Endothelial cell of umbilical vein (primary cell): ENCODE data around the gene TM9SF3. TPM values are rescaled to one million over a fixed set of nuclear protein-coding genes. Genes with fewer than 3 reads are reported as not detected.
"Not testable (repeated sequence)": the region's sequence is repeated elsewhere in the genome, so short reads cannot be mapped to it uniquely, and the experiment has no call there.

Experiments
- BruUV-seq: library from RNA; stranded (reverse); fragments of 400-500 nt; replicated peaks from 2 replicates; lab custom pipeline; 2021; lab: Mats Ljungman, UMichigan
- CTCF ChIA-PET: fragments of 300-600, 350-600 bp; sonication (Branson Sonifier 250); formaldehyde crosslinking; loops from one replicate; lab custom pipeline; 2021; ENCODE audit warnings: antibody characterized with exemption, inconsistent platforms; lab: Charles Lee
- POLR2A ChIA-PET: fragments of 300-600, 350-600 bp; sonication (Branson Sonifier 250); formaldehyde crosslinking; loops from one replicate; lab custom pipeline; 2021; ENCODE audit warnings: antibody characterized with exemption, inconsistent platforms; lab: Charles Lee
- DNase-seq: peaks from one replicate; pipeline ENCODE4 v3.0.0-alpha.2; 2011; ENCODE audit warnings: low read depth, low spot score
- FAIRE-seq: peaks from 2 replicates; lab custom pipeline; 2011; peaks lifted over from hg19 to GRCh38; lab: Jason Lieb, UNC
- H2AFZ ChIP-seq: 2 replicates; pipeline ENCODE4 v1.6.0; 2012; ENCODE audit warnings: low read depth, low read length, control low read depth, inconsistent platforms
- H3K27ac ChIP-seq: 2 replicates; pipeline ENCODE4 v1.5.1; 2011; ENCODE audit warnings: low read depth, mild to moderate bottlenecking, control low read depth, low read length, moderate library complexity; ENCODE audit not compliant: insufficient read depth
- H3K27me3 ChIP-seq, 2 experiments: 2 replicates each; pipeline versions ENCODE4 v1.6.0 to v1.6.1; 2011; ENCODE audit warnings: low read length in 2 of 2, mixed read lengths in 1 of 2; ENCODE audit not compliant: control insufficient read depth in 2 of 2, insufficient read depth in 2 of 2
- H3K36me3 ChIP-seq, 2 experiments: 2 replicates in 1 of 2; 3 replicates in 1 of 2; pipeline ENCODE4 v1.5.1; 2011; ENCODE audit warnings: low read length in 2 of 2, mild to moderate bottlenecking in 1 of 2, moderate library complexity in 1 of 2; ENCODE audit not compliant: control insufficient read depth in 2 of 2, insufficient read depth in 2 of 2; ENCODE audit errors: extremely low read depth in 1 of 2
- H3K4me1 ChIP-seq: 3 replicates; pipeline ENCODE4 v1.5.1; 2011; ENCODE audit warnings: mild to moderate bottlenecking, low read length; ENCODE audit not compliant: control insufficient read depth, insufficient read depth; ENCODE audit errors: extremely low read depth
- H3K4me2 ChIP-seq: 2 replicates; pipeline ENCODE4 v1.6.1; 2011; ENCODE audit warnings: low read length, control low read depth, mixed read lengths; ENCODE audit not compliant: insufficient read depth
- H3K4me3 ChIP-seq, 3 experiments: fragments of 200-600 bp in 1 of 3; sonication (generic), shearing (Covaris generic) in 1 of 3; replicated peaks in 1 of 3; 2 replicates each; pipeline ENCODE4 v1.5.1; 2011 to 2016; ENCODE audit warnings: control low read depth in 3 of 3, low read length in 3 of 3, mild to moderate bottlenecking in 2 of 3, inconsistent platforms in 1 of 3, low read depth in 1 of 3, moderate library complexity in 1 of 3; ENCODE audit not compliant: insufficient read depth in 1 of 3
- H3K79me2 ChIP-seq: 2 replicates; pipeline ENCODE4 v1.6.0; 2012; ENCODE audit warnings: low read length, inconsistent platforms; ENCODE audit not compliant: control insufficient read depth, insufficient read depth
- H3K9ac ChIP-seq: replicated peaks from 2 replicates; pipeline ENCODE3; 2011; ENCODE audit warnings: low read length, control low read depth; ENCODE audit not compliant: insufficient read depth; ENCODE audit errors: extremely low read depth
- H3K9me1 ChIP-seq: replicated peaks from 3 replicates; pipeline ENCODE4 v1.6.0; 2011; ENCODE audit warnings: mild to moderate bottlenecking, low read length; ENCODE audit not compliant: control insufficient read depth, insufficient read depth; ENCODE audit errors: extremely low read depth
- H3K9me3 ChIP-seq: replicated peaks from 2 replicates; pipeline ENCODE4 v1.5.1; 2012; ENCODE audit warnings: low read length, inconsistent platforms; ENCODE audit not compliant: control insufficient read depth, insufficient read depth
- H4K20me1 ChIP-seq: replicated peaks from 2 replicates; pipeline ENCODE3; 2011; ENCODE audit warnings: mild to moderate bottlenecking, low read length; ENCODE audit not compliant: control insufficient read depth, insufficient read depth; ENCODE audit errors: extremely low read depth
- CTCF ChIP-seq, 2 donors: IDR thresholded peaks; 1 replicate in 1 of 2; 2 replicates in 1 of 2; pipeline ENCODE4 v1.5.1; 2011; ENCODE audit warnings: low read length in 2 of 2, mild to moderate bottlenecking in 2 of 2, moderate library complexity in 2 of 2, control low read depth in 1 of 2, inconsistent platforms in 1 of 2, low read depth in 1 of 2; ENCODE audit not compliant: insufficient read depth in 1 of 2; ENCODE audit errors: extremely low read depth in 1 of 2
- EZH2 ChIP-seq: IDR thresholded peaks from 2 replicates; pipeline ENCODE4 v1.6.1; 2012; ENCODE audit warnings: borderline replicate concordance, low read depth, mild to moderate bottlenecking, moderate library complexity, low read length, inconsistent platforms; ENCODE audit not compliant: severe bottlenecking
- FOS ChIP-seq: IDR thresholded peaks from 2 replicates; pipeline ENCODE4 v1.6.1; 2011; ENCODE audit warnings: mild to moderate bottlenecking, low read length, moderate library complexity, borderline replicate concordance; ENCODE audit not compliant: insufficient read depth
- GATA2 ChIP-seq: IDR thresholded peaks from 2 replicates; pipeline ENCODE4 v1.7.0; 2011; ENCODE audit warnings: low read depth, mild to moderate bottlenecking, moderate library complexity, mixed read lengths, low read length; ENCODE audit not compliant: insufficient read length, insufficient read depth
- JUN ChIP-seq: IDR thresholded peaks from 2 replicates; pipeline ENCODE4 v1.6.1; 2011; ENCODE audit warnings: borderline replicate concordance, low read depth; ENCODE audit not compliant: insufficient read length, insufficient read depth
- MYC ChIP-seq: IDR thresholded peaks from one replicate; pipeline ENCODE4 v1.6.1; 2011; ENCODE audit warnings: mild to moderate bottlenecking, low read depth, low read length
- POLR2A ChIP-seq: IDR thresholded peaks from 2 replicates; pipeline ENCODE4 v1.6.1; 2012; ENCODE audit warnings: low read depth, mild to moderate bottlenecking, control low read depth, low read length
- POLR2AphosphoS5 ChIP-seq: IDR thresholded peaks from 2 replicates; pipeline ENCODE4 v1.6.1; 2012; ENCODE audit warnings: low read depth, mild to moderate bottlenecking, control low read depth, low read length, moderate library complexity; ENCODE audit not compliant: insufficient read depth
- dilution Hi-C: fragments of 300-500 bp; cut with MboI; formaldehyde crosslinking; loops from one replicate; pipeline ENCODE4 v1.15.0; 2019; ENCODE audit warnings: low sequenced_read_pairs; ENCODE audit not compliant: extremely low pct_ligation_motif_present
- intact Hi-C: fragments of 100-400 bp; cut with micrococcal nuclease; formaldehyde crosslinking; loops from one replicate; pipeline ENCODE4 v1.10.0; 2022
- polyA plus RNA-seq, 4 experiments: library from polyadenylated mRNA; depleted of rRNA in 3 of 4; stranded (reverse) in 3 of 4; unstranded in 1 of 4; fragments of >200 nt; gene quantifications; 2 replicates each; pipeline versions ENCODE4 v1.2.1 to v1.2.3, GENCODE V29; 2011 to 2012; ENCODE audit warnings: missing spikeins in 1 of 4
- total RNA-seq: library from RNA; stranded (reverse); gene quantifications from 2 replicates; pipeline ENCODE4 v1.2.3, GENCODE V29; 2021
- TF ChIP-seq, protein P1 (sequence below): IDR thresholded peaks from 2 replicates; pipeline ENCODE4 v1.6.1; 2011; ENCODE audit not compliant: insufficient read depth, insufficient read length

Gene TM9SF3
- total and polyA plus RNA-seq, 2 donors (not counting 3 experiments of a cell fraction or from before 2014, with no cell fraction given): 133 to 144 TPM

DNA sequence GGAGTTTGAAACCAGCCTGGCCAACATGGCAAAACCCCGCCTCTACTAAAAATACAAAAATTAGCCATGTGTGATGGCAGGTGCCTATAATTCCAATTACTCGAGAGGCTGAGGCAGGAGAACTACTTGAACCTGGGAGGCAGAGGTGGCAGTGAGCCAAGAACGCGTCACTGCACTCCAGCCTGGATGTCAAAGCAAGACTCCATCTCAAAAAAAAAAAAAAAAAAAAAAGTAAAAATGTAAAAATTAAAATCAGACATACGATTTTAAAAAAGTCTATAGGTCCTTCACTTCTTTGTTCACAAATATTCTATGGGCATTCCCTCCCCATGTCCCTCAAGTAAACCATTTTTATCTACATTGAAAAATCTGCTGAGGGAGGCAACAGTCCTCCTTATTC is 38.2 kb downstream of the TM9SF3 start:
- no peak overlapping the region for H3K9ac ChIP-seq
- H3K9me1 ChIP-seq: no peaks in the 10 kb centered on the region
- no peaks in the 10 kb centered on the region for H4K20me1 ChIP-seq
- intact Hi-C loops (no loop called here), dilution Hi-C loops (no loop called here)
- DNase-seq (no peak), FAIRE-seq (no peak)
- TF ChIP-seq MYC (no peak), JUN (no peak), EZH2 (no peak), FOS (no peak), CTCF (IDR thresholded peaks at IDR 0.05; ENCODE audit: extremely low read depth in 1 of 2, insufficient read depth in 1 of 2, low read depth in 1 of 2, low read length in 2 of 2) (no peak), POLR2A (no peak), GATA2 (no peak), POLR2AphosphoS5 (no peak)
- TF ChIP-seq, protein P1, sequence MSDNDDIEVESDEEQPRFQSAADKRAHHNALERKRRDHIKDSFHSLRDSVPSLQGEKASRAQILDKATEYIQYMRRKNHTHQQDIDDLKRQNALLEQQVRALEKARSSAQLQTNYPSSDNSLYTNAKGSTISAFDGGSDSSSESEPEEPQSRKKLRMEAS: no peak
- H3K4me1 ChIP-seq: no peaks in the 10 kb centered on the region
- no peaks in the 10 kb centered on the region for H3K27me3 ChIP-seq
- ChIA-PET POLR2A (interaction anchor here (0.6 kb wide), 1 partner anchor 16 kb away, joined by 3 read pairs; no protein-coding TSS in a partner anchor), CTCF (interaction anchor here (2.1 kb wide), 1 partner anchor 35 kb away, joined by 7 read pairs; the partner anchor contains the start of gene TLL2)
- no peak overlapping the region for H3K4me3 ChIP-seq
- no peak overlapping the region for H3K27ac ChIP-seq
- no peak overlapping the region for H2AFZ ChIP-seq
- H3K36me3 ChIP-seq: peaks cover 0 to 35% of the 10 kb centered on the region in 2 experiments
- H3K4me2 ChIP-seq: no peak overlapping the region
- H3K9me3 ChIP-seq: no peaks in the 10 kb centered on the region
- BruUV-seq: no TSS peak
- H3K79me2 ChIP-seq: peaks cover 43% of the 10 kb centered on the region

GRCh38 chr10:96545558-96545957 is 41.3 kb downstream of the TM9SF3 start:
- H3K36me3 ChIP-seq: peaks cover 0 to 22% of the 10 kb centered on the region in 2 experiments
- H3K4me3 ChIP-seq, dilution Hi-C loops, DNase-seq, BruUV-seq, H3K9ac ChIP-seq, H3K9me3 ChIP-seq, H3K4me2 ChIP-seq, FAIRE-seq, H3K9me1 ChIP-seq, H3K4me1 ChIP-seq, H3K27ac ChIP-seq, H2AFZ ChIP-seq, intact Hi-C loops, H4K20me1 ChIP-seq, H3K27me3 ChIP-seq, POLR2A ChIA-PET: not testable (repeated sequence)
- H3K79me2 ChIP-seq: peaks cover 43% of the 10 kb centered on the region
- CTCF ChIA-PET: interaction anchor here (0.6 to 3.4 kb wide), 4 partner anchors 10 to 58 kb away, joined by 3 to 12 read pairs (median 7); partner anchors contain the start of gene TLL2
